HepG2 (cell line): Measurements from ENCODE around the gene MSANTD4. TPM values are rescaled to one million over a fixed set of nuclear protein-coding genes. Genes with fewer than 3 reads are reported as not detected.
A peak's percentile ranks its signal among the peaks of the same experiment; 100 is the strongest.

Experiments used
- BCL6 ChIP-seq: IDR thresholded peaks from 2 replicates; pipeline ENCODE4 v1.6.1; 2016; ENCODE audit warnings: missing genetic modification reagents, missing compliant biosample characterization
- CBX5 ChIP-seq: sonication (generic); formaldehyde crosslinking; IDR thresholded peaks from 2 replicates; pipeline ENCODE4 v1.4.0; 2020; ENCODE audit warnings: missing genetic modification reagents, borderline replicate concordance
- ETV6 ChIP-seq: sonication (generic); formaldehyde crosslinking; conservative IDR thresholded peaks from 2 replicates; pipeline ENCODE4 v1.4.0; 2020; ENCODE audit warnings: missing genetic modification reagents
- FOSL1 ChIP-seq: sonication (generic); formaldehyde crosslinking; IDR thresholded peaks from 2 replicates; pipeline ENCODE4 v1.9.0; 2021; ENCODE audit warnings: missing genetic modification reagents, borderline replicate concordance
- KLF16 ChIP-seq, 2 experiments: sonication (generic) in 1 of 2; formaldehyde crosslinking in 1 of 2; IDR thresholded peaks; 2 replicates each; pipeline versions ENCODE4 v1.6.1 to v1.8.0; 2016 to 2023; ENCODE audit warnings: missing genetic modification reagents in 2 of 2, missing compliant biosample characterization in 1 of 2
- NFYB ChIP-seq: sonication (generic); formaldehyde crosslinking; IDR thresholded peaks from 2 replicates; pipeline ENCODE4 v1.4.0; 2020; ENCODE audit warnings: missing genetic modification reagents
- NR0B2 ChIP-seq: sonication (generic); formaldehyde crosslinking; IDR thresholded peaks from 2 replicates; pipeline ENCODE4 v1.4.0; 2020; ENCODE audit warnings: mild to moderate bottlenecking, missing genetic modification reagents
- PAF1 ChIP-seq: IDR thresholded peaks from 2 replicates; pipeline ENCODE4 v1.6.1; 2016; ENCODE audit warnings: missing genetic modification reagents, missing compliant biosample characterization
- PHF5A ChIP-seq: IDR thresholded peaks from one replicate; pipeline ENCODE4 v1.6.1; 2018; ENCODE audit warnings: low read depth, missing genetic modification reagents; ENCODE audit not compliant: unreplicated experiment
- RXRA ChIP-seq: sonication (generic); formaldehyde crosslinking; IDR thresholded peaks from 2 replicates; pipeline ENCODE4 v1.5.1; 2020; ENCODE audit warnings: missing genetic modification reagents
- SNAI1 ChIP-seq: sonication (generic); formaldehyde crosslinking; IDR thresholded peaks from 2 replicates; pipeline ENCODE4 v1.5.0; 2020; ENCODE audit warnings: mild to moderate bottlenecking, missing genetic modification reagents, borderline replicate concordance
- SOX6 ChIP-seq, 2 experiments: fragments of 450-650 bp in 1 of 2; sonication (generic) in 1 of 2; formaldehyde crosslinking in 1 of 2; IDR thresholded peaks; 2 replicates each; pipeline versions ENCODE4 v1.4.0 to v1.6.1; 2017 to 2020; ENCODE audit warnings: antibody characterized with exemption in 1 of 2, mild to moderate bottlenecking in 1 of 2, missing genetic modification reagents in 1 of 2
- SP4 ChIP-seq: sonication (generic); formaldehyde crosslinking; IDR thresholded peaks from 2 replicates; pipeline ENCODE4 v1.8.1; 2023; ENCODE audit warnings: mild to moderate bottlenecking, missing genetic modification reagents
- TAF1 ChIP-seq: sonication (generic); formaldehyde crosslinking; IDR thresholded peaks from 2 replicates; pipeline ENCODE4 v1.4.0; 2020; ENCODE audit warnings: missing genetic modification reagents
- TAF15 ChIP-seq: fragments of 200-400 bp; formaldehyde crosslinking; IDR thresholded peaks from one replicate; pipeline ENCODE4 v1.6.1; 2018; ENCODE audit warnings: mild to moderate bottlenecking, low read depth, low read length; ENCODE audit not compliant: poor library complexity, severe bottlenecking
- TRAFD1 ChIP-seq: sonication (generic); formaldehyde crosslinking; IDR thresholded peaks from 2 replicates; pipeline ENCODE4 v1.5.1; 2020; ENCODE audit warnings: missing genetic modification reagents, mild to moderate bottlenecking, borderline replicate concordance
- ZBTB8A ChIP-seq: sonication (generic); formaldehyde crosslinking; IDR thresholded peaks from 2 replicates; pipeline ENCODE4 v1.4.0; 2020; ENCODE audit warnings: mild to moderate bottlenecking, low read depth, missing genetic modification reagents, borderline replicate concordance
- ZFP36L2 ChIP-seq: sonication (generic); formaldehyde crosslinking; IDR thresholded peaks from 2 replicates; pipeline ENCODE4 v1.4.0; 2020; ENCODE audit warnings: missing genetic modification reagents
- ZFP90 ChIP-seq: sonication (generic); formaldehyde crosslinking; IDR thresholded peaks from 2 replicates; pipeline ENCODE4 v1.8.0; 2022; ENCODE audit warnings: missing genetic modification reagents, mild to moderate bottlenecking, inconsistent platforms, borderline replicate concordance
- ZNF674 ChIP-seq: sonication (generic); formaldehyde crosslinking; IDR thresholded peaks from 2 replicates; pipeline ENCODE4 v1.5.0; 2020; ENCODE audit warnings: low read depth, mild to moderate bottlenecking, missing genetic modification reagents
- ZNF776 ChIP-seq: sonication (generic); formaldehyde crosslinking; IDR thresholded peaks from 2 replicates; pipeline ENCODE4 v1.4.0; 2020; ENCODE audit warnings: mild to moderate bottlenecking, missing genetic modification reagents
- polyA plus RNA-seq, 8 experiments: library from polyadenylated mRNA; depleted of rRNA in 3 of 8; stranded (reverse) in 7 of 8; unstranded in 1 of 8; fragments of >200 nt; fragmentation: Illumina TruSeq in 4 of 8; extraction: Trizol in 4 of 8; gene quantifications; 2 replicates each; pipeline versions ENCODE4 v1.2.1 to v1.2.3, GENCODE V29; 2011 to 2016; ENCODE audit warnings: low read depth in 4 of 8, missing spikeins in 1 of 8, mixed read lengths in 1 of 8; ENCODE audit not compliant: insufficient read depth in 1 of 8
- total RNA-seq, 5 experiments: library from RNA; depleted of rRNA; stranded (reverse); fragments of >200 nt; fragmentation: Illumina TruSeq; extraction: Trizol; gene quantifications; 2 replicates each; pipeline ENCODE4 v1.2.3, GENCODE V29; 2016; ENCODE audit warnings: low read depth in 1 of 5
- TF ChIP-seq, protein P1 (sequence below): IDR thresholded peaks from 2 replicates; pipeline ENCODE4 v1.6.1; 2016; ENCODE audit warnings: missing genetic modification reagents, missing compliant biosample characterization
- TF ChIP-seq, protein P2 (sequence below): sonication (generic); formaldehyde crosslinking; IDR thresholded peaks from 2 replicates; pipeline ENCODE4 v1.5.1; 2020; ENCODE audit warnings: missing genetic modification reagents, mild to moderate bottlenecking, borderline replicate concordance
- TF ChIP-seq, protein P3 (sequence below): IDR thresholded peaks from 2 replicates; pipeline ENCODE4 v1.6.1; 2016; ENCODE audit warnings: low read depth, borderline replicate concordance
- TF ChIP-seq, protein P4 (sequence below): sonication (generic); formaldehyde crosslinking; IDR thresholded peaks from 2 replicates; pipeline ENCODE4 v1.8.0; 2022; ENCODE audit warnings: missing genetic modification reagents, low read depth, mild to moderate bottlenecking, borderline replicate concordance

MSANTD4 gene
- total and polyA plus RNA-seq, 2 of the 13 experiments (the other 11 are each of a cell fraction or from before 2014, with no cell fraction given) = 4.4 to 15.7 TPM

- no peak for TF ChIP-seq PAF1
- no peak for TF ChIP-seq RXRA (CRISPR knock-in tag)
- TF ChIP-seq NR0B2 (CRISPR knock-in tag) = no peak
- no peak for TF ChIP-seq ZBTB8A (CRISPR knock-in tag)
- TF ChIP-seq SNAI1 (CRISPR knock-in tag) = peak; percentile 79; the same call in 1 of the 2 replicates
- TF ChIP-seq TRAFD1 (CRISPR knock-in tag) = no peak; the same call in 1 of the 2 replicates
- peak; percentile 64 for TF ChIP-seq FOSL1 (CRISPR knock-in tag)
- TF ChIP-seq ZNF776 = 0 out of 2 replicates have a peak, but pooled peaks have one; percentile 47
- TF ChIP-seq, protein P1, sequence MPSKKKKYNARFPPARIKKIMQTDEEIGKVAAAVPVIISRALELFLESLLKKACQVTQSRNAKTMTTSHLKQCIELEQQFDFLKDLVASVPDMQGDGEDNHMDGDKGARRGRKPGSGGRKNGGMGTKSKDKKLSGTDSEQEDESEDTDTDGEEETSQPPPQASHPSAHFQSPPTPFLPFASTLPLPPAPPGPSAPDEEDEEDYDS (CRISPR knock-in tag) = peak; percentile 59
- TF ChIP-seq, protein P2, sequence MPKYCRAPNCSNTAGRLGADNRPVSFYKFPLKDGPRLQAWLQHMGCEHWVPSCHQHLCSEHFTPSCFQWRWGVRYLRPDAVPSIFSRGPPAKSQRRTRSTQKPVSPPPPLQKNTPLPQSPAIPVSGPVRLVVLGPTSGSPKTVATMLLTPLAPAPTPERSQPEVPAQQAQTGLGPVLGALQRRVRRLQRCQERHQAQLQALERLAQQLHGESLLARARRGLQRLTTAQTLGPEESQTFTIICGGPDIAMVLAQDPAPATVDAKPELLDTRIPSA (CRISPR knock-in tag) = no peak
- TF ChIP-seq TAF15 = no peak
- no peak for TF ChIP-seq ETV6 (CRISPR knock-in tag)
- 0 out of 2 replicates have a peak, but pooled peaks have one; percentile 9 for TF ChIP-seq BCL6 (CRISPR knock-in tag)
- TF ChIP-seq KLF16 (CRISPR knock-in tag; IDR thresholded peaks at IDR 0.05) = no peak; a peak in 1 of 4 replicates
- TF ChIP-seq, protein P3, sequence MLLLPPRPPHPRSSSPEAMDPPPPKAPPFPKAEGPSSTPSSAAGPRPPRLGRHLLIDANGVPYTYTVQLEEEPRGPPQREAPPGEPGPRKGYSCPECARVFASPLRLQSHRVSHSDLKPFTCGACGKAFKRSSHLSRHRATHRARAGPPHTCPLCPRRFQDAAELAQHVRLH (CRISPR knock-in tag) = 0 out of 2 replicates have a peak, but pooled peaks have one; percentile 6
- TF ChIP-seq NFYB (CRISPR knock-in tag) = peak; percentile 98
- no peak for TF ChIP-seq ZNF674 (CRISPR knock-in tag)
- peak; percentile 93 for TF ChIP-seq SP4
- 0 out of 2 replicates have a peak, but pooled peaks have one; percentile 32 for TF ChIP-seq ZFP36L2 (CRISPR knock-in tag)
- peak; percentile 57 for TF ChIP-seq TAF1 (CRISPR knock-in tag)
- TF ChIP-seq, protein P4, sequence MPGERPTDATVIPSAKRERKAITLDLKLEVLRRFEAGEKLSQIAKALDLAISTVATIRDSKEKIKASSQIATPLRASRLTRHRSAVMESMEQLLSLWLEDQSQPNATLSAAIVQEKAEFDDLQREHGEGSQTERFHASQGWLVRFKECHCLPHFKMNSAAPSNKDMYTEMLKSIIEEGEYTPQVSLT (CRISPR knock-in tag) = no peak
- peak; percentile 14; the same call in 1 of the 2 replicates for TF ChIP-seq CBX5 (CRISPR knock-in tag)
- TF ChIP-seq SOX6 (IDR thresholded peaks at IDR 0.05) = no peak
- peak; percentile 79 for TF ChIP-seq SOX6 (CRISPR knock-in tag; IDR thresholded peaks at IDR 0.05)
- no peak; the same call in 1 of the 2 replicates for TF ChIP-seq ZFP90 (CRISPR knock-in tag)
- no peak for TF ChIP-seq PHF5A (CRISPR knock-in tag)
These were observed at the start of gene MSANTD4 (continued) for GRCh38 chr11:106021967-106022794.
